DOHH2 (cell line): ENCODE measurements around the gene EIPR1.

Source experiments
- H3F3A ChIP-seq: fragments of 200-600 bp; sonication (generic), shearing (Covaris generic); 2 replicates; pipeline ENCODE4 v1.6.0; 2016; ENCODE audit warnings: antibody characterized with exemption, mild to moderate bottlenecking; ENCODE audit not compliant: control insufficient read depth, insufficient read depth
- H3K27ac ChIP-seq: fragments of 200-600 bp; sonication (generic); 2 replicates; pipeline ENCODE4 v1.5.1; 2014; ENCODE audit warnings: low read depth, mild to moderate bottlenecking, low read length, moderate library complexity
- H3K27me3 ChIP-seq: fragments of 200-600 bp; sonication (generic); 2 replicates; pipeline ENCODE4 v1.6.1; 2014; ENCODE audit warnings: mild to moderate bottlenecking, low read length, mixed read lengths; ENCODE audit not compliant: control insufficient read depth
- H3K36me3 ChIP-seq: fragments of 200-600 bp; sonication (generic); 2 replicates; pipeline ENCODE4 v1.6.1; 2014; ENCODE audit warnings: mild to moderate bottlenecking, low read length, moderate library complexity, mixed read lengths; ENCODE audit not compliant: control insufficient read depth
- H3K4me1 ChIP-seq: fragments of 200-600 bp; sonication (generic); 2 replicates; pipeline ENCODE4 v1.6.1; 2014; ENCODE audit warnings: mild to moderate bottlenecking, low read length, mixed read lengths; ENCODE audit not compliant: control insufficient read depth
- H3K4me2 ChIP-seq: fragments of 200-600 bp; sonication (generic); 2 replicates; pipeline ENCODE4 v1.6.0; 2014; ENCODE audit warnings: mild to moderate bottlenecking, low read length, moderate library complexity
- H3K4me3 ChIP-seq: fragments of 200-600 bp; sonication (generic); 2 replicates; pipeline ENCODE4 v1.5.1; 2014; ENCODE audit warnings: mild to moderate bottlenecking, low read length, mixed read lengths
- H3K79me2 ChIP-seq: fragments of 200-600 bp; sonication (generic); 2 replicates; pipeline ENCODE4 v1.6.1; 2014; ENCODE audit warnings: mild to moderate bottlenecking, low read length, mixed read lengths; ENCODE audit not compliant: control insufficient read depth
- H3K9me2 ChIP-seq: fragments of 200-600 bp; sonication (generic); replicated peaks from 2 replicates; pipeline ENCODE4 v1.6.1; 2014; ENCODE audit warnings: mild to moderate bottlenecking, low read length, mixed read lengths; ENCODE audit not compliant: control insufficient read depth
- H3K9me3 ChIP-seq: fragments of 200-600 bp; sonication (generic); 2 replicates; pipeline ENCODE4 v1.6.1; 2014; ENCODE audit warnings: antibody characterized with exemption, low read length, mixed read lengths; ENCODE audit not compliant: control insufficient read depth, insufficient read depth
- H4K20me1 ChIP-seq: fragments of 200-600 bp; sonication (generic); 2 replicates; pipeline ENCODE4 v1.6.0; 2014; ENCODE audit warnings: low read depth, mild to moderate bottlenecking, antibody characterized with exemption, low read length, moderate library complexity; ENCODE audit not compliant: control insufficient read depth, insufficient read depth
- EZH2phosphoT487 ChIP-seq: fragments of 200-600 bp; sonication (generic); IDR thresholded peaks from 2 replicates; pipeline ENCODE4 v1.6.1; 2017; ENCODE audit warnings: borderline replicate concordance, mild to moderate bottlenecking, antibody characterized with exemption, low read length, moderate library complexity, mixed read lengths
- TF ChIP-seq, protein P1 (sequence below): fragments of 200-600 bp; sonication (generic); IDR thresholded peaks from one replicate; pipeline ENCODE4 v1.5.1; 2014; ENCODE audit warnings: antibody characterized with exemption, mild to moderate bottlenecking, low read depth, low read length; ENCODE audit not compliant: poor library complexity, severe bottlenecking

EIPR1 gene

DNA sequence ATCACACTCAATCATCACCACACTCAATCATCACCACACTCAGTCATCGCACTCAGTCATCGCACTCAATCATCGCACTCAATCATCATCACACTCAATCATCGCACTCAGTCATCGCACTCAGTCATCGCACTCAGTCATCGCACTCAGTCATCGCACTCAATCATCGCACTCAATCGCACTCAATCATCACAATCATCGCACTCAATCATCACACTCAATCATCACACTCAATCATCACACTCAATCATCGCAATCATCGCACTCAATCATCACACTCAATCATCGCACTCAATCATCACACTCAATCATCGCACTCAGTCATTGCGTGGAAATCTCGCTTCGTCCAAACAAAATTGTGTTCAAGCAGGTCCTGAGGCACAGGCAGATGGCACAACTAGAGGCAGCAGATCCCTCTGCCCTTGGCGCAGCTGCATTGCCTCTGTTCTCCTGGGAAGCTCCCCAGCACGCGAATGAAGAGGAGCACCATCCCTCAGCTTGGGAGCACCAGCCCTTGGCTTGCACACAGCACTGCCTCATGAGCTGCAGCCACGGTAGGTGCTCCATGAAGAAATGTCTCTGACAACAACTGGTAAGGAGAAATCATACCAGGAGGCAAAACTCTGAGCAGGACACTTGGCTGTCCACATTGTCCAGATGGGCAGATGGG, 108.1 kb downstream of the EIPR1 start:
- Histone ChIP-seq H3K79me2 (peaks cover 13% of the 10 kb centered on the region; the same call in 1 of the 2 replicates), H4K20me1 (no peaks in the 10 kb centered on the region), H3K9me3 (no peaks in the 10 kb centered on the region), H3K4me1 (no peaks in the 10 kb centered on the region), H3K9me2 (no peaks in the 10 kb centered on the region), H3K36me3 (peaks cover 7% of the 10 kb centered on the region), H3K27me3 (no peaks in the 10 kb centered on the region), H3K4me3 (no peak overlapping the region), H3F3A (no peaks in the 10 kb centered on the region), H3K4me2 (no peak overlapping the region), H3K27ac (no peak overlapping the region)
- TF ChIP-seq, protein P1, sequence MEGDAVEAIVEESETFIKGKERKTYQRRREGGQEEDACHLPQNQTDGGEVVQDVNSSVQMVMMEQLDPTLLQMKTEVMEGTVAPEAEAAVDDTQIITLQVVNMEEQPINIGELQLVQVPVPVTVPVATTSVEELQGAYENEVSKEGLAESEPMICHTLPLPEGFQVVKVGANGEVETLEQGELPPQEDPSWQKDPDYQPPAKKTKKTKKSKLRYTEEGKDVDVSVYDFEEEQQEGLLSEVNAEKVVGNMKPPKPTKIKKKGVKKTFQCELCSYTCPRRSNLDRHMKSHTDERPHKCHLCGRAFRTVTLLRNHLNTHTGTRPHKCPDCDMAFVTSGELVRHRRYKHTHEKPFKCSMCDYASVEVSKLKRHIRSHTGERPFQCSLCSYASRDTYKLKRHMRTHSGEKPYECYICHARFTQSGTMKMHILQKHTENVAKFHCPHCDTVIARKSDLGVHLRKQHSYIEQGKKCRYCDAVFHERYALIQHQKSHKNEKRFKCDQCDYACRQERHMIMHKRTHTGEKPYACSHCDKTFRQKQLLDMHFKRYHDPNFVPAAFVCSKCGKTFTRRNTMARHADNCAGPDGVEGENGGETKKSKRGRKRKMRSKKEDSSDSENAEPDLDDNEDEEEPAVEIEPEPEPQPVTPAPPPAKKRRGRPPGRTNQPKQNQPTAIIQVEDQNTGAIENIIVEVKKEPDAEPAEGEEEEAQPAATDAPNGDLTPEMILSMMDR: no peak
- TF ChIP-seq EZH2phosphoT487: no peak

DNA sequence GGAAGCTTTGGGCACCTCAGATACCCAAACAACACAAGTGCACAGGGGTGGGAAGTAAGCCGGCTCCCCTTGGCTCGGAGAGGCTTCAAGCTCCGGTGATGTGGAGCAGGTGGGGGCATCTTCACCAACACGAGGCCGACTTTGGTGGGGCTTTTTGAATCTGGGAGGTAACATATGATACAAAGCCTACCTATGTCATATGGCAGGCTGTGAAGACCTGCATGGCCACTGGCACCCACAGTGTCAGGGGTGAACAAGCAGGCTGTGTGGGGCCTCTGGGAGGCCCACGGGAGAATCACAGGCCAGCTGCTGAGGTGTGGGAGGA, 109.0 kb downstream of the EIPR1 start:
- H3K36me3 ChIP-seq: peaks cover 7% of the 10 kb centered on the region
- H4K20me1 ChIP-seq: no peaks in the 10 kb centered on the region
- no peaks in the 10 kb centered on the region for H3K4me1 ChIP-seq
- TF ChIP-seq, protein P1: no peak
- no peak for TF ChIP-seq EZH2phosphoT487
- H3K79me2 ChIP-seq: peaks cover 8% of the 10 kb centered on the region; the same call in 1 of the 2 replicates
- no peak overlapping the region for H3K4me2 ChIP-seq
- no peak overlapping the region for H3K4me3 ChIP-seq
- H3K9me2 ChIP-seq: no peaks in the 10 kb centered on the region
- no peaks in the 10 kb centered on the region for H3K9me3 ChIP-seq
- H3F3A ChIP-seq: no peaks in the 10 kb centered on the region
- no peak overlapping the region for H3K27ac ChIP-seq
- no peaks in the 10 kb centered on the region for H3K27me3 ChIP-seq

DNA sequence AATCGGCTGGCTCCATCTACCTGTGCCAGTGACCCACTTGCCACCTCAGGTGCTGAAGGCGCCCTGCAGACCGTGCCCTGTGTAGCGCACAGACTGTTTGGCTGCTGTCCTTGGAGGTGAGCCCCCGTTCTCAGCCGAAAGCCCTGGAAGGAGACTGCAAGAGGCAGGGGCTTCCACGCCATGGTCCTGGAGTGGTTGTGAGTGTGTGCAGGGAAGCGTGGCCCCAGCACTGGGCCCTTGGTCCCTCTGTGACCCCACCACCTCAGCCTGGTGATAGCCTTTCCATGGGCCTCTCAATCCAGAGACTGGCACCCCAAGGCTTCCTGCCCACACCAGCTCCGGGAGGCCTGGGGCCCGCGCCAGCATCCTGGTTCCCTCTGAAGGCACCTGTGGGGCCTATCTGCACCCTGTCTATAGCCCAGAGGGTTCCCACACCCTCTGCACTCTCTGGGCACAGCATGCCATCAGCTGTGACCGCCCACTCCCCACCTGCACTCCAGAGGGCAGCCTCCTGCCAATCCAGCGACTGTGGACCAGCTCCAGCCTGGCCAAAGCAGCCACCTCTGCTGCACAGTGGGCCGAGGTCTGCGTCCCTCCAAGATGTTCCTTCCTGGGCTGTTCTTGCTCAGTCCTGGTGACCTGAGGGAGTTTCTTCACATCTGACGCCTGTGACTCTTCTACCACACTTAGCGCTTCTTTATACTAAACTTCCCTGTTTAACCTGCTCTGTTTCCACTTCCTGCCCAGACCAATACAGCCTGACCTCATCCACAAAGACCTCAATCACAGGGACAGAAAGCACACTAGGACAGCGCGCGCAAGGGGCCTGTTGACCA, 109.5 kb downstream of the EIPR1 start:
- Histone ChIP-seq H3K4me1 (no peaks in the 10 kb centered on the region), H3K79me2 (0 out of 2 replicates have a peak, but pooled peaks cover 5% of the 10 kb centered on the region), H3K27me3 (no peaks in the 10 kb centered on the region), H3K4me3 (no peak overlapping the region), H3K27ac (no peak overlapping the region), H3K9me3 (no peaks in the 10 kb centered on the region), H3K9me2 (no peaks in the 10 kb centered on the region), H4K20me1 (no peaks in the 10 kb centered on the region), H3F3A (no peaks in the 10 kb centered on the region), H3K36me3 (peaks cover 7% of the 10 kb centered on the region), H3K4me2 (no peak overlapping the region)
- TF ChIP-seq EZH2phosphoT487: no peak
- TF ChIP-seq, protein P1: no peak
